Brain microvascular endothelial cell (primary cell): ENCODE data around the gene DDX24.

Experiments
- DNase-seq: peaks from one replicate; pipeline ENCODE4 v3.0.0-alpha.2; 2020
- H3K27ac ChIP-seq: fragments of 250-450 bp; sonication (Bioruptor Pico); 2 replicates; pipeline ENCODE4 v1.5.1; 2020; ENCODE audit warnings: mild to moderate bottlenecking, moderate library complexity
- H3K27me3 ChIP-seq: fragments of 250-450 bp; sonication (Bioruptor Pico); replicated peaks from 2 replicates; pipeline ENCODE4 v1.5.1; 2020; ENCODE audit warnings: mild to moderate bottlenecking
- H3K36me3 ChIP-seq: fragments of 250-450 bp; sonication (Bioruptor Pico); replicated peaks from 2 replicates; pipeline ENCODE4 v1.5.1; 2020; ENCODE audit warnings: mild to moderate bottlenecking
- H3K4me3 ChIP-seq: 2 replicates; pipeline ENCODE4 v1.5.1; 2011; ENCODE audit warnings: low read depth, mild to moderate bottlenecking, control low read depth, low read length, moderate library complexity
- in situ Hi-C: cut with HindIII; loops from 2 replicates; pipeline ENCODE4 v1.10.0; 2017; ENCODE audit warnings: low sequenced_read_pairs, low pct_ligation_motif_present
- TF ChIP-seq, protein P1 (sequence below): IDR thresholded peaks from 2 replicates; pipeline ENCODE4 v1.5.1; 2011; ENCODE audit warnings: low read depth, mild to moderate bottlenecking, moderate library complexity, low read length, control low read depth, inconsistent platforms; ENCODE audit errors: missing control alignments

The DDX24 gene

DNA sequence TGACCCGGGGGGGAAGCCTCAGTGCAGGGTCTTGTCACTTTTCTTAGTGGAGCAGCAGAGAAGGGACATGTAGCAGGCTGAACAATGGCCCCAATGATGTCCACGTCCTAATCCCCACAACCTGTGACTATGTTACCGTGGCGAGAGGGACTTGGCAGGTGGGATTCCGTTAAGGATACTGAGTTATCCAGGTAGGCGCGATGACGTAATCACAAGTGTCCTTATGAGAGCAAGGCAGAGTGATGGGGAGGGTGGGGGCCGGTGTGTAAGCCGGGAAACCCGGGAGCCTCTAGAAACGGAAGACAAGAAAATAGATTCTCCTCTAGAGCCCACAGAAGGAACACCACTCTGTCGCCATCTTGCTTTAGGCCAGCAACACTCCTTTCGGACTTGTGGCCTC is 50.4 kb downstream of the DDX24 start:
- Histone ChIP-seq H3K27me3 (no peaks in the 10 kb centered on the region), H3K4me3 (no peak overlapping the region), H3K27ac (no peak overlapping the region), H3K36me3 (no peaks in the 10 kb centered on the region)
- TF ChIP-seq, protein P1, sequence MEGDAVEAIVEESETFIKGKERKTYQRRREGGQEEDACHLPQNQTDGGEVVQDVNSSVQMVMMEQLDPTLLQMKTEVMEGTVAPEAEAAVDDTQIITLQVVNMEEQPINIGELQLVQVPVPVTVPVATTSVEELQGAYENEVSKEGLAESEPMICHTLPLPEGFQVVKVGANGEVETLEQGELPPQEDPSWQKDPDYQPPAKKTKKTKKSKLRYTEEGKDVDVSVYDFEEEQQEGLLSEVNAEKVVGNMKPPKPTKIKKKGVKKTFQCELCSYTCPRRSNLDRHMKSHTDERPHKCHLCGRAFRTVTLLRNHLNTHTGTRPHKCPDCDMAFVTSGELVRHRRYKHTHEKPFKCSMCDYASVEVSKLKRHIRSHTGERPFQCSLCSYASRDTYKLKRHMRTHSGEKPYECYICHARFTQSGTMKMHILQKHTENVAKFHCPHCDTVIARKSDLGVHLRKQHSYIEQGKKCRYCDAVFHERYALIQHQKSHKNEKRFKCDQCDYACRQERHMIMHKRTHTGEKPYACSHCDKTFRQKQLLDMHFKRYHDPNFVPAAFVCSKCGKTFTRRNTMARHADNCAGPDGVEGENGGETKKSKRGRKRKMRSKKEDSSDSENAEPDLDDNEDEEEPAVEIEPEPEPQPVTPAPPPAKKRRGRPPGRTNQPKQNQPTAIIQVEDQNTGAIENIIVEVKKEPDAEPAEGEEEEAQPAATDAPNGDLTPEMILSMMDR, result no peak
- in situ Hi-C loops, result no loop called here
- DNase-seq, result no peak

DNA sequence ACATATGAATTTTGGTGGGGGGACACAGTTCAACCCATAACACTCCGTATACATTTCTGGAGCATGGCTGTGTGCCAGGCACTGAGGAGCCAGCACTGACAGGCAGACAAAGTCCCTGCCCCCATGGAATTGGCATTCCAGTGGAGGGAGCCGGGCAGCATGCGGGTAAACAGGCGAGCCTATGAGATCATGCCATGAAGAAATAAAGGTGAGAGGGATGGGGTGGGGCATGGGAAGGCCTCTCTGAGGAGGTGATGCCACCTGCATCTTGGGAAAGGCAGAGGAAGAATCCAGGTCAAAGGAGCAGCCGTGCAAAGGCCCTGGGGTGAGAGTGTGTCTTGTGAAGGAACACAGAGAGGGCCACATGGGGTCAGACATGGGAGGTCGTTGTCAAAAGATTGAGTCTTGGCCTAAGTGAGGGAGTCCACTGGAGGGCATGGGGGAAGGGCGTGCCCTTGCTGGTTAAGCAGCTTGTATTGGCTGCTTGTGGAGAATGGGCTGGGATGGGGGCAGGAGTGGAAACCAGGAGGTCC is 51.3 kb downstream of the DDX24 start:
- Histone ChIP-seq H3K27me3 (no peaks in the 10 kb centered on the region), H3K4me3 (no peak overlapping the region), H3K27ac (no peak overlapping the region), H3K36me3 (no peaks in the 10 kb centered on the region)
- TF ChIP-seq, protein P1, result no peak
- in situ Hi-C loops, result no loop called here
- DNase-seq, result no peak

DNA sequence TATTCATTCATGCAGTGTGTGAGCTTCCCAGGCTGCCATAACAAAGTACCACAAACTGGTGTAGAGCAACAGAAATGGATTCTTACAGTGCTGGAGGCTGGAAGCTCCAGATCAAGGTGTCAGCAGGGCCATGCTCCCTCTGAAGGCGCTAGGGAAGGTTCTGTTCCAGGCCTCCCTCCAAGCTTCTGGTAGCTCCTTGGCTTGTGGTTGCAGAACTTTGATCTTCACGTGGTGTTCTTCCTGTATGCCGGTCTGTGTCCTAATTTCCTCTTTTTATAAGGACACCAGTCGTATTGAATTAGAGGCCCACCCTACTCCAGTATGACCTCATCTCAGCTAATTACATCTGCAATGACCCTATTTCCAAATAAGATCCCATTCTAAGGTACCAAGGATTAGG is 51.7 kb downstream of the DDX24 start:
- TF ChIP-seq, protein P1, result no peak
- no peaks in the 10 kb centered on the region for H3K36me3 ChIP-seq
- no peak for DNase-seq
- in situ Hi-C loops, result no loop called here
- H3K4me3 ChIP-seq, result no peak overlapping the region
- no peaks in the 10 kb centered on the region for H3K27me3 ChIP-seq
- H3K27ac ChIP-seq, result no peak overlapping the region

DNA sequence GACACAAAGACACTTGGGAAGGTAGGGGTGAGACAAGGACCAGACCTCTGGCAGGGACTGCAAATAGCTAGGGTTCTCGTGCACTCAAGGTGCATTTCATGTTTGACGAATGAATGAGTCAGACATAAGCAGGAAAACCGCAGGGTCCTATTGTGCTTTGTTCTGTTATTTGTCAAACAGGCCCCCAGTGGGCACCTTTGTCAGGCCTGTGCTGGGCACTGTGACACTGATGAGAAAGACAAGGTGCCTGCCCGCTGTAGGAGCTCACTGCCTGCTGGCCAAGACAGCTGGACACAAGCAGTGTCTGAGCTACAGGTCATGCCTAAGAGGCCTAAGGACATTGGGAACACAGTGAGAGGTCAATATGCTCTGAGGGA is 52.6 kb downstream of the DDX24 start:
- peak; percentile 31 for DNase-seq
- Histone ChIP-seq H3K36me3 (no peaks in the 10 kb centered on the region), H3K27ac (no peak overlapping the region), H3K4me3 (no peak overlapping the region), H3K27me3 (no peaks in the 10 kb centered on the region)
- in situ Hi-C loops, result no loop called here
- TF ChIP-seq, protein P1, result peak; percentile 30

DNA sequence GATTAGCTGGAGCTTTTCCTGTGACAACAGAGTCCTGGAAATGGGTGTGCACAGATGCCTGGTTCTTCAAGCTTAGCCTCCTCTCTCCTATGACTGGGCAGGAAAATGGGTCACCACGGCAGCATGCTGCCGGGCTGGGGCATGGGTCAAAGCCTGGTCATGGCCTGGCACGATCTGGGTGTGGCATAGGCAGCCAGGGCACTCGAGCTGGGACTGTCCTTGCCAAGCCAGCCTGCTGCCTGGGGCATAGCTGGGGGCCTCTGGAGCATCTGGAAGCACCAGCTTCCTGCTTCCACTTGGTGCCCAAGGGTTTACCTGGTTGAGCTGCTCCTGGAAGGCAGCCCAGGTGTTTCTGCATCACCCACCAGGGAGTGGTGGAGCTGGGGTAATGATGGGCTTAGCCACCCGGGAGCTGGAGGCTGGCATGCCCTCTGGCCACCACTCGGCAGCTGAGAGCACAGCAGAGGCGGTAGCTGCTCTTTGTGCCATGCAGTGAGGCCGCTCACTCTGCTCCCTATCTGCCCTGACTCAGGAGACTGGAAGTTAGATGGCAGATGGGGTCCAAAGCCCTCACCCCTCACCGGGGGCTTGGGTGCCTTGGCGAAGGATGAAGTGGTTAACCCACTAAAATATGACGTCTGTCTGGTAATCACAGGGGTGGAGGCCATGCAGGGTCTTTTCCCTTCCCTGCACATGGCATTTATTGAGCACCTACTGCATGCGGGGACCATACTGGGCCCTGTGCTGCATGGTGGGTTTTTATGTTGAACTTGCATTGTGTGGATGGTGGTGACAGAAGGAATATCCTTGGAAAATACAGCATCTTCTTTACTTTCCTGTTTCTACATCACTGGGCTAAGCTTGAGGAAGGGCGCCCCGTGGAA is 53.2 kb downstream of the DDX24 start:
- Histone ChIP-seq H3K36me3 (no peaks in the 10 kb centered on the region), H3K27ac (no peak overlapping the region), H3K27me3 (no peaks in the 10 kb centered on the region), H3K4me3 (no peak overlapping the region)
- in situ Hi-C loops, result no loop called here
- TF ChIP-seq, protein P1, result no peak
- no peak for DNase-seq
